GM19438 (cell line): ENCODE results near the gene TOMT.

Experiments used
- ATAC-seq: cut with Tn5 transposase; IDR thresholded peaks from one replicate; pipeline ENCODE4 v1.9.1; 2021; ENCODE audit warnings: low read depth; ENCODE audit not compliant: unreplicated experiment

Gene TOMT, protein sequence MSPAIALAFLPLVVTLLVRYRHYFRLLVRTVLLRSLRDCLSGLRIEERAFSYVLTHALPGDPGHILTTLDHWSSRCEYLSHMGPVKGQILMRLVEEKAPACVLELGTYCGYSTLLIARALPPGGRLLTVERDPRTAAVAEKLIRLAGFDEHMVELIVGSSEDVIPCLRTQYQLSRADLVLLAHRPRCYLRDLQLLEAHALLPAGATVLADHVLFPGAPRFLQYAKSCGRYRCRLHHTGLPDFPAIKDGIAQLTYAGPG

GRCh38 chr11:72105888-72106287 is at the start of gene TOMT:
Gene TOMT, plus strand, starts transcription at chr11:72105924. Its CDS starts 28 bp downstream, at chr11:72105952.
- ATAC-seq = no peak

DNA sequence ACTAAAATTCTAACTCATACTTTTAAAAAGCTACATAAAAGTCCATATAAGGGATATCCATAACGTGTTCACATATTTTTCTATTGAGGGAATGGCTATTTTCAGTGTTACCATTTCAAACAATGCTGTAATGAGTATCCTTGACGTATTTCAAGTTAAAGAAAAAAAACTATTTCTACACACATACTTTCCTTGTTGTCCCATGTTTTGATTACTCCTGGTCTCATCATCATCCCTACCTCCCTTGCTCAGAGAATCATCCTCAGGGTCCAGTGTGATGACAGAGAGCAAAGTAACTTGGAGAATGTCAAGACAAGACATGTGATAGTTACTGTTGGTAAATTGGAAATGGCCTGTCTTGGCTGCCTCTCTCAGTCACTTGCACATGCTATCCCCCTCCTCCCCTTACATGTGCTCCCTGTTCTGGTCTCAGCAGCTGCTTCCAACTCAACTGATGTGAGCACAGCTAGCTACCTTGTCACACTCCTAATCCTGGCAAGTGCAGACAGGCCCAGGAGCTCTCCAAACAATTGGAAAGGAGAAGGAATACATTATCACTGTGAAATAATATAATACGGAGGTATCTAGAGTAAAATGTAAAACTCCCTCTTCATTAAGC is 47.2 kb upstream of the TOMT start:
- no peak for ATAC-seq

GRCh38 chr11:72061739-72062396 is 43.9 kb upstream of the TOMT start:
- ATAC-seq = no peak

GRCh38 chr11:72066855-72067254 is 38.9 kb upstream of the TOMT start:
- ATAC-seq = no peak

- ATAC-seq = no peak
Observed at GRCh38 chr11:72067266-72067665, 38.5 kb upstream of the TOMT start.

DNA sequence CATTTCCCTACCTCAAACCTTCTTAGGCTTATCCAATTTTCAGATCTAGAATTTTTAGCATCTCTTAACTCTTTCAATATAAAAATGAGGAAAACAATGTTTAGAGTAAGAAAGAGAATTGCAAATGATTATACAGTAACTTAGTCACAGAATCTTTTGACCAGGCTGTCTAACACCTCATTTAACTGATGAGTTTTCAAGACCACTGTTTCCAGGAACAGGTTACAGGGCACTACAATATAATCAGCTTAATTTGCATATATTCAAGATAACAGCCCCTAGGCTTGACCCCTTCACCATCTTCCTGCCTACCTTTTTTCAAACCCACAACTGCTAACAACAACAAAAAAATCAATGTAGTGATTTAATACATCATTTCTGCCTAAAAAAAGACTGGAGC is 38.0 kb upstream of the TOMT start:
- ATAC-seq = no peak

- no peak for ATAC-seq
Observed at GRCh38 chr11:72069200-72069599, 36.5 kb upstream of the TOMT start.

DNA sequence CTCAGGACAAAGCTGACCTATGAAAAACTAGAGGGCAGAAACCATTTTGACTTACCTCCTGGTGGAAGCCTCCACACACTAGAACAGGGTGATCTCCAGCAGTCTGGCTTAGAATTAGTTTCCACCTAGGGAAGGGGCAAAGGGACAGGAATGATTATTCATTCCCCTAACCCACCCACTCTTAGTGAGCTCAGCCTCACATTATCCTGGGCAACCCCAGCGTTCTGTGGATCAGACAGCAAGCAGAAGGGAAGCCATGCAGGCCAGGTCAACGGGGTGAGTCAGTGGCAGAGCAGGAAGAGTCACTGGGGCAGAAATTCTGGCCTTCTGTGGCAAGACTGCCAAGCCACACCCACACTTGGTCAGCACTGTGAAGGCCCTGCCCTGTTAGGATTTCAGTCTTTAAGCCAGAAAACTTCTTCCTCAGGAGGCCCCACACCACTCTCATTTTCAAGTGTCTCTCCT is 35.9 kb upstream of the TOMT start:
- ATAC-seq = no peak

GRCh38 chr11:72070491-72070890 is 35.2 kb upstream of the TOMT start:
- no peak for ATAC-seq

DNA sequence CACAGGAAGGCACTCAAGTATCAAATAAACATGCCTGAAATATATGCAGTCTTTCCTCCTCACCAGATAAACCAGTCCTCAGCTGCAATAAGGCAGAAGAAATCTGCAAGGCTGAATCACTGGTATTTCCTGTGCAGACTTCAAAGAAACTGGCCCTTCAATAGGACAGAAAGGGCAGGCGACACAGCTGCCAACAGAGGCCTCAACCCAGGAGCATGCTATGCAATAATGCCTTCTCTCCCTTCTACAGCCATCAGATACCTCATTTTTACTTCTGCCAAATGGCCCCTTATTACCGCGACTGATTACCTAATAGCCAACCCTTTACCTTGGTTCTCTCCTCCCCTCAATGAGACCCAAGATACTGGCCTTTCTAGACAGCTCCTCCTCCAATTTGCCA is 33.4 kb upstream of the TOMT start:
- no peak for ATAC-seq

DNA sequence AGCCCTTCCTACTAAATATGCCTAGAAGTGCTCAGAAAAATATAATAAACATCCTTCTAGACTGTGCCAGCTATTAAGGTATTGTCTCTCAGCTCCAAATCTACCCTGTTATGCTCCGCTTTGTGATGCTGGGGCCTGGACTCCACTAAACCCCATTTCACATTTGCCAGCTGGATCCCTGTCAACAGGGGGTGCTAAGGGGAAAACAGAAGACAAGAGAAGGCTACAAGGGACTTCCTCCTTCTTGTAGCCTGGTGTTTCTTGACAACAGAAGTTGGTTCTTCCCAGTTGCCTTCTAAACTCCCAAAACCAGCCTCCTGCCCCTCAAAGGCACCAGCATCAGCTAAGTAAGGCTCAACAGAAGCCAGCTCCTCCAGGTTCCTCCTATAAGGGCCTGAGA is 30.6 kb upstream of the TOMT start:
- no peak for ATAC-seq

- no peak for ATAC-seq
Observed at GRCh38 chr11:72075756-72076155, 30.0 kb upstream of the TOMT start.

DNA sequence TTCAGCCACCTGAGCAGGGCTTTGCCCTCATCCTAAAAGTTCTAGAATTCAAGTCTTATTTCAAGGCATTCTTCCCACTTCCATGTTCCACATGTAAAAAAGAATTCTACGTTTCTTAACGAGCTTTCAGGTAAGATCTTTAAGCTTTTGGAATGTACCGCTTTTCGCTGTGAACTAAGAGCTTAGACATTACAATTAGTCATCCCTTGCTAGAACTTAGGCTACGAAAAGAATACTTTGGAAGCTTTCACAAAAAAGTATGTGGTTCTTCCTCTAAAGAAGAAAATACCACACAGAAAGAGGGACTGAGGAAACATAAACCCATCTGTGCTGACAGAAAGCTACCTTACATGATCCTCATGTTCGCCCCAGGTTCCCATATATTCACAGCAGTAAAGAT is 27.2 kb upstream of the TOMT start:
- ATAC-seq = no peak

DNA sequence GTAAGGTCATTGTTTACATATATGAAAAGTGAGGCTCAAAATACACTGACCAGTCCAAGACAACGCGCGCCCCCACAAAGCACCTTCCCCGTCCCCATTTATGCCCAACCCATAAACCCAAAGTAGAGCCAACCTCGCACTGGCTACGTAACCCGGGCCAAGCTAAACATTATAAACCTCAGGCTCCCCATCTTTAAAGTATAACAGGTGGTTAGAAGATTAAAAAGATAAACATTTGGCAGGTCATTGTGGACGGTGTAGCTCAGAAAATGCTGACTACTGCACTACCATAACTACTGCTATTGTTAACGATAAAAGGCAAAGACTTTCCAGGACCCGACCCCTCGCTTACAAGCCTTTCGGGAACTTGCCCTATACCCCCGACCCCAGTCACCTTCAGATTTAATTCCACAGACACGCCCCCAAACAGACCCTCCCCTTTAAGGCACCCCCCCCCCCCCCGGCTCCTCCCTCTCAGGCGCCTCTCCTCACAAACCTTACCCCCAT is 25.9 kb upstream of the TOMT start:
- ATAC-seq = no peak

DNA sequence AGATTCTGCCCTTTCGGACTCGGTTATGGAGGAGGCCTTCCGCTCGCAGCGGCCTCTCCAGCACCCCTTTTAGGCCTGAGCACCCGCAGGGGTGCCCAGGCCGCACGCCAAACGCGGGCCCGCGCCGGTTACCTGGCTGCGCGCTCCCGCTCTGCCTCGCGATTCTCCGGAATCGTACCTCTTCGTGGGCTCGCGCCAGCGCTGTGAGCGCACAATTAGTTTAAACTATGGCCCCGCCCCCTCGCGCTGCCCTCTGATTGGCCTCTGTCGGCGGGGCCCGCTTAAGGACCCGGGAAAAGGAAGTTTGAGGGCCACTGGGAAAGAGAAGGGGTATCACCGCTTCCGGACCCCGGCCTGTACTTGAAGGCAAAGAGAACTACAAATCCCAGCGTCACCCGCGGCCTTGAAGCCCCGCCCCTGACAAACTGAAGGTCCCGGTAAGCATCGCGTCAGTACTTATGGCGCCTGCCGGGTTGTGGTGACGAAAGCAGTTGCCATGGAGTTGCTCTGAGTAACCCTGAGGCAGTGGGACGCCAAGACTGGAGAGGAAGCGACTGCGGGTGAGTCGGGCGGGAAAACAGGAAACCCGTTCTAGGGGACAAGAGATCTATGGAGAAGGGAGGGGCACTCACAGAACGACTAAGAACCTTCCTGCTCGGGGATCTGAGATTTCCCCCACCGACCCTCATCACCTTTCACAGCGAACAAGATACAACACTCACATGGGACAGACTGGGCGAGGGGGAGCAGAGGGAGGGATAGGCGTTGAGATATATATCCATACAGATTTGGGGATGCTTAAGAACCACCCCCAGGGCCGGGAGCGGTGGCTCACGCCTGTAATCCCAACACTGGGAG is 25.2 kb upstream of the TOMT start, which contains the start of the genes LRRC51 and NUMA1:
TSS of gene LRRC51 (plus strand) at position 525 of the 858 bp plus-strand sequence. CDS start 8,234 bp downstream, outside the sequence.
TSS of gene NUMA1 (minus strand) at position 217 of the 858 bp plus-strand sequence. CDS start 44,599 bp downstream, outside the sequence.
- ATAC-seq = peak; percentile 92

DNA sequence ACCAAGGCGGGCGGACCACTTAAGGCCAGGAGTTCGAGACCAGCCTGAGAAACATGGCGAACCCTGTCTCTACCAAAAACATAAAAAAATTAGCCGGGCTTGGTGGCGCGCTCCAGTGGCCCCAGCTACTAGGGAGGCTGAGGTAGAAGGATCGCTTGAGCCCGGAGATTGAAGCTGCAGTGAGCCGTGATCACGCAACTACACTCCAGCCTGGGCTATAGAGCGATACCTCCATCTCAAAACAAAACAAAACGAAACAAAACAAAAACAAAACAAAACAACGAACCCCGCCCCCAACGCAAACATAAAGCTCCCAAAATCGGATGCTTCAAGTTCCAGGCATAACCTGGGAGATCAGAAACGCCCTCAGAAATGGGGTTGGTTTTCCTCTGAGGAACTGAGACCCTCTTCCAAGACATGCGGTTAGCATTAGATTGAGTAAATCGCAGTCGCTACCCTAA is 24.5 kb upstream of the TOMT start:
- ATAC-seq = no peak

- no peak for ATAC-seq
Observed at GRCh38 chr11:72081821-72082453, 23.8 kb upstream of the TOMT start.

GRCh38 chr11:72083414-72083813 is 22.3 kb upstream of the TOMT start:
- ATAC-seq = no peak

- no peak for ATAC-seq
Observed at GRCh38 chr11:72084076-72084475, 21.6 kb upstream of the TOMT start.

GRCh38 chr11:72084965-72085364 is 20.8 kb upstream of the TOMT start:
- no peak for ATAC-seq
